ENCODE results near the gene TNFRSF8. TPM values are rescaled to one million over a fixed set of nuclear protein-coding genes. Genes with fewer than 3 reads are reported as not detected.

TNFRSF8 gene
- total and polyA plus RNA-seq, 9 of the 15 experiments (the other 6 are each of a cell fraction or from before 2014, with no cell fraction given): 3.5 to 38.4 (median 17.1) TPM

DNA sequence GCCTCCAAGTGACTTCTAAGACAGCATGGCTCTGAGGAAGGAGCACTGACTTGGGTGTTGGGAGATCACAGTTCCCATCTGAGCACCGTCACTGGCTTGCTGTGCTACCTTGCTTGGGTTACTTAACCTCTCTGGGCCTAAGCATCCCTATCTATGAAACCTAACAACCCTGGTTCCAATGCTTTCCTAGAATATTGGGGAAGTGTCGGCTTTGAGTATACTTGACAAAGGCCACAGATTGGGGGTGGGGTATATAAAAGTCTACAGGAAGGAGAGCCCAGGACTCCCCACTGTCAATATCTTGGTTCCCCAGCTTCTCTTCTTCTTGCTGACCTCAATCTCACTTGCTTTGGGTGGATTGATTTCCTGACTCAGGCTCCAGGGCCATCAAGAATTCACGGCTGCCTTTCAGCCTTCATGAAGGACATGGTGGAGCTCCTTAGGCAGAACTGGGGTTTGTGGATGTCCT, 110.0 kb downstream of the TNFRSF8 start (continued):
- TF ChIP-seq PHB2 (IDR thresholded peaks at IDR 0.05; ENCODE audit: low read depth): no peak
- TF ChIP-seq ADNP (tag; IDR thresholded peaks at IDR 0.05): 0 out of 2 replicates have a peak, but pooled peaks have one; percentile 24
- no peak for TF ChIP-seq NCOA1 (IDR thresholded peaks at IDR 0.05; ENCODE audit: low read depth)
- TF ChIP-seq HDAC1 (IDR thresholded peaks at IDR 0.05): peak in 1 of 2 experiments; percentile 24; a peak in 1 of 4 replicates
- no peak for TF ChIP-seq TBL1XR1 (IDR thresholded peaks at IDR 0.05; ENCODE audit: low read length in 2 of 2)
- peak; percentile 93 for TF ChIP-seq HDAC2 (IDR thresholded peaks at IDR 0.05)
- no peak for TF ChIP-seq RREB1 (CRISPR knock-in tag; IDR thresholded peaks at IDR 0.05)
- TF ChIP-seq UBTF (IDR thresholded peaks at IDR 0.05; ENCODE audit: borderline replicate concordance in 1 of 2, low read depth in 2 of 2, low read length in 2 of 2): no peak
- TF ChIP-seq ZBTB7A (IDR thresholded peaks at IDR 0.05; ENCODE audit: borderline replicate concordance, control insufficient read depth, low read depth, low read length): no peak
- TF ChIP-seq NFE2L1 (tag; IDR thresholded peaks at IDR 0.05; ENCODE audit: borderline replicate concordance, low read depth): no peak
- TF ChIP-seq MTA3 (IDR thresholded peaks at IDR 0.05; ENCODE audit: borderline replicate concordance): no peak
- TF ChIP-seq ZNF584 (CRISPR knock-in tag; IDR thresholded peaks at IDR 0.05; ENCODE audit: low read depth): no peak
- no peak for TF ChIP-seq ZSCAN32 (CRISPR knock-in tag; IDR thresholded peaks at IDR 0.05)
- TF ChIP-seq HOXB6 (CRISPR knock-in tag; IDR thresholded peaks at IDR 0.05; ENCODE audit: borderline replicate concordance): no peak
- TF ChIP-seq KDM5B (IDR thresholded peaks at IDR 0.05; ENCODE audit: insufficient replicate concordance, low read depth, low read length): no peak
- TF ChIP-seq CBFA2T3 (IDR thresholded peaks at IDR 0.05): peak; percentile 12; the same call in 1 of the 2 replicates
- TF ChIP-seq SRF (CRISPR knock-in tag; IDR thresholded peaks at IDR 0.05): no peak
- peak; percentile 90 for TF ChIP-seq SMARCA5 (IDR thresholded peaks at IDR 0.05)
- TF ChIP-seq ZNF764 (CRISPR knock-in tag; IDR thresholded peaks at IDR 0.05; ENCODE audit: low read depth): no peak
- TF ChIP-seq SAFB2 (IDR thresholded peaks at IDR 0.05; ENCODE audit: borderline replicate concordance, low read depth, low read length, severe bottlenecking): no peak
- no peak for TF ChIP-seq BCL6 (CRISPR knock-in tag; IDR thresholded peaks at IDR 0.05)
- no peak for TF ChIP-seq FOXA3 (CRISPR knock-in tag; conservative IDR thresholded peaks at IDR 0.05 in 1 of 2, IDR thresholded peaks at IDR 0.05 in 1 of 2)
